ENCODE measurements around the gene RADIL. TPM values are rescaled to one million over a fixed set of nuclear protein-coding genes. Genes with fewer than 3 reads are reported as not detected.

The RADIL gene
- polyA plus RNA-seq, 1 donor (not counting 4 experiments of a cell fraction or from before 2014, with no cell fraction given) = not detected

DNA sequence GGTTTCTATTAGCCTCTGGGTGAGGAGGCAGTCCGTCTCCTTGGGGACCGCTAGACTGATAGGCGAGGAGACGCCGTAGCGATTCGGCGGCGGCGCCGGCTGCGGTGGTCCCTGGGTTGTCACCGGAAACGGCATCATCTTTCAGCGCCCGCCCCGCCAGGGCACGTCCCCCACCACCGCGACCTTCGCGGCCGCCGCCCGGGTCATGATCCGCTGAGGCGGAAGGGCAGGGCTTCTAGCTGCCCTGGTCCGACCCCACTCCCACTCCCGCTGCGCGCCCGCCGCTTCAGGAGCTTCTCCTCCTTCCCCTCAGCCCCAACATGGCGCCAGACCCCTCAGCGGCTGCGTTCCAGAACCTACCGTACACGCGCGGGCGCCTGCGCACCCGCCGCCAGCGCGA lies 21.8 kb downstream of the RADIL start, which contains the start of gene PAPOLB:
PAPOLB (minus strand) TSS at position 358 of the 400 bp plus-strand sequence; CDS start at position 138, 220 bp downstream.
- Histone ChIP-seq H3K4me1 (ENCODE audit: control insufficient read depth, extremely low read depth, insufficient read depth, low read length) (no peaks in the 10 kb centered on the region), H3K4me2 (ENCODE audit: control insufficient read depth, extremely low read depth, insufficient read depth, low read depth, low read length) (no peak within 1 kb of the TSS), H3K9ac (ENCODE audit: control insufficient read depth, extremely low read depth, insufficient read depth, low read length) (no peak within 1 kb of the TSS), H3K9me1 (ENCODE audit: control insufficient read depth, extremely low read depth, insufficient read depth, low read length) (no peaks in the 10 kb centered on the region), H4K20me1 (ENCODE audit: control insufficient read depth, extremely low read depth, insufficient read depth, low read length) (no peaks in the 10 kb centered on the region), H3K27me3 (ENCODE audit: control insufficient read depth, extremely low read depth, insufficient read depth, low read length) (peaks cover 19% of the 10 kb centered on the region), H3K36me3 (ENCODE audit: control insufficient read depth in 2 of 2, extremely low read depth in 1 of 2, insufficient read depth in 2 of 2, low read length in 2 of 2) (no peaks in the 10 kb centered on the region), H3K4me3 (ENCODE audit: control insufficient read depth in 2 of 3, extremely low read depth in 1 of 3, insufficient read depth in 2 of 3, low read depth in 1 of 3, low read length in 3 of 3) (no peak within 1 kb of the TSS), H3K27ac (ENCODE audit: control insufficient read depth, insufficient read depth, low read length) (no peak within 1 kb of the TSS), H3K79me2 (ENCODE audit: control insufficient read depth, insufficient read depth, low read length) (no peaks in the 10 kb centered on the region), H3K9me3 (ENCODE audit: control insufficient read depth, low read depth, low read length) (peaks cover 2% of the 10 kb centered on the region), H2AFZ (ENCODE audit: control insufficient read depth, low read length) (no peak within 1 kb of the TSS)
- dilution Hi-C loops (cut with MboI; ENCODE audit: extremely low pct_ligation_motif_present, low sequenced_read_pairs) = no loop called here
- FAIRE-seq (no peak), DNase-seq (ENCODE audit: low read depth, low spot score) (no peak)
- TF ChIP-seq, protein P1, sequence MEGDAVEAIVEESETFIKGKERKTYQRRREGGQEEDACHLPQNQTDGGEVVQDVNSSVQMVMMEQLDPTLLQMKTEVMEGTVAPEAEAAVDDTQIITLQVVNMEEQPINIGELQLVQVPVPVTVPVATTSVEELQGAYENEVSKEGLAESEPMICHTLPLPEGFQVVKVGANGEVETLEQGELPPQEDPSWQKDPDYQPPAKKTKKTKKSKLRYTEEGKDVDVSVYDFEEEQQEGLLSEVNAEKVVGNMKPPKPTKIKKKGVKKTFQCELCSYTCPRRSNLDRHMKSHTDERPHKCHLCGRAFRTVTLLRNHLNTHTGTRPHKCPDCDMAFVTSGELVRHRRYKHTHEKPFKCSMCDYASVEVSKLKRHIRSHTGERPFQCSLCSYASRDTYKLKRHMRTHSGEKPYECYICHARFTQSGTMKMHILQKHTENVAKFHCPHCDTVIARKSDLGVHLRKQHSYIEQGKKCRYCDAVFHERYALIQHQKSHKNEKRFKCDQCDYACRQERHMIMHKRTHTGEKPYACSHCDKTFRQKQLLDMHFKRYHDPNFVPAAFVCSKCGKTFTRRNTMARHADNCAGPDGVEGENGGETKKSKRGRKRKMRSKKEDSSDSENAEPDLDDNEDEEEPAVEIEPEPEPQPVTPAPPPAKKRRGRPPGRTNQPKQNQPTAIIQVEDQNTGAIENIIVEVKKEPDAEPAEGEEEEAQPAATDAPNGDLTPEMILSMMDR (optimal IDR thresholded peaks at IDR 0.05 in 1 of 3, IDR thresholded peaks at IDR 0.05 in 1 of 3, conservative IDR thresholded peaks at IDR 0.05 in 1 of 3; ENCODE audit: extremely low read depth in 1 of 3, insufficient read depth in 2 of 3, low read length in 3 of 3) = no peak
- TF ChIP-seq EZH2 (IDR thresholded peaks at IDR 0.05; ENCODE audit: low read length) = peak; percentile 26

DNA sequence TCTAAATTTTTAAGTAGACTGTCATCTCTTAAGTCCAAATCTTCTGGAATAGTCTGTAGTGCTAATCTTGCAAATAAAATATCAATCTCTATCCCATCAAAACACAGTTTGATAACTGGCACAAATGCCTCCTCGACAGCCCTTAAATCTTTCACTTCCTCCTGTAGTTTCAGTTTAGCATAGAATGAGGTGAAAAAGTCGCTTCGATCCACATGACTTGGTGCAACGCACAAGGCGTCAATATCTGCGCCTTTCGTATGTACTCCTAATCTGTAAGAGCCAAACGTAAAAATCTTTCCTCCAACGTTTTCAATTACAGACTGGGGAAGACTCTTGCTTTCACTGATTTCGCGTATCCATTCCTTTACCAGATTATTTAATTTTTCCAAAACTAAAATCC lies 22.3 kb downstream of the RADIL start:
- Histone ChIP-seq H3K4me1 (ENCODE audit: control insufficient read depth, extremely low read depth, insufficient read depth, low read length) (no peaks in the 10 kb centered on the region), H3K9me1 (ENCODE audit: control insufficient read depth, extremely low read depth, insufficient read depth, low read length) (no peaks in the 10 kb centered on the region), H3K36me3 (ENCODE audit: control insufficient read depth in 2 of 2, extremely low read depth in 1 of 2, insufficient read depth in 2 of 2, low read length in 2 of 2) (no peaks in the 10 kb centered on the region), H2AFZ (ENCODE audit: control insufficient read depth, low read length) (no peak overlapping the region), H3K4me2 (ENCODE audit: control insufficient read depth, extremely low read depth, insufficient read depth, low read depth, low read length) (no peak overlapping the region), H4K20me1 (ENCODE audit: control insufficient read depth, extremely low read depth, insufficient read depth, low read length) (no peaks in the 10 kb centered on the region), H3K79me2 (ENCODE audit: control insufficient read depth, insufficient read depth, low read length) (no peaks in the 10 kb centered on the region), H3K27me3 (ENCODE audit: control insufficient read depth, extremely low read depth, insufficient read depth, low read length) (peaks cover 19% of the 10 kb centered on the region), H3K9ac (ENCODE audit: control insufficient read depth, extremely low read depth, insufficient read depth, low read length) (no peak overlapping the region), H3K9me3 (ENCODE audit: control insufficient read depth, low read depth, low read length) (peaks cover 2% of the 10 kb centered on the region), H3K4me3 (ENCODE audit: control insufficient read depth in 2 of 3, extremely low read depth in 1 of 3, insufficient read depth in 2 of 3, low read depth in 1 of 3, low read length in 3 of 3) (no peak overlapping the region), H3K27ac (ENCODE audit: control insufficient read depth, insufficient read depth, low read length) (no peak overlapping the region)
- dilution Hi-C loops (cut with MboI; ENCODE audit: extremely low pct_ligation_motif_present, low sequenced_read_pairs) = no loop called here
- FAIRE-seq (no peak), DNase-seq (ENCODE audit: low read depth, low spot score) (no peak)
- peak; percentile 43 for TF ChIP-seq EZH2 (IDR thresholded peaks at IDR 0.05; ENCODE audit: low read length)
- TF ChIP-seq, protein P1 (optimal IDR thresholded peaks at IDR 0.05 in 1 of 3, IDR thresholded peaks at IDR 0.05 in 1 of 3, conservative IDR thresholded peaks at IDR 0.05 in 1 of 3; ENCODE audit: extremely low read depth in 1 of 3, insufficient read depth in 2 of 3, low read length in 3 of 3) = no peak

Measured in keratinocyte (primary cell).